HepG2 (cell line): ENCODE results near the gene ANTXRL. TPM values are rescaled to one million over a fixed set of nuclear protein-coding genes. Genes with fewer than 3 reads are reported as not detected.

Source experiments
- ATAC-seq: fragments of 200-7000 bp; cut with Tn5 transposase; 3 replicates; pipeline ENCODE4 v1.9.1; 2020; ENCODE audit warnings: mild to moderate bottlenecking, moderate library complexity
- BruUV-seq: library from RNA; stranded (reverse); fragments of 400-500 nt; replicated peaks from 2 replicates; lab custom pipeline; 2021; lab: Mats Ljungman, UMichigan
- CTCF ChIA-PET: fragments of 300-600 bp; formaldehyde crosslinking; extraction: SDS; loops from one replicate; lab custom pipeline; 2021; ENCODE audit warnings: low total read pairs, inconsistent platforms, low intra/inter-chr PET ratio; lab: Yijun Ruan, JAX
- POLR2A ChIA-PET: fragments of 350-600 bp; sonication (Branson Sonifier 250); formaldehyde crosslinking; loops from one replicate; lab custom pipeline; 2020; ENCODE audit warnings: antibody characterized with exemption, inconsistent platforms; lab: Yijun Ruan, JAX
- DNase-seq: peaks from one replicate; pipeline ENCODE4 v3.0.0-alpha.2; 2015; ENCODE audit warnings: low spot score
- FAIRE-seq: peaks from 3 replicates; lab custom pipeline; 2011; peaks lifted over from hg19 to GRCh38; lab: Jason Lieb, UNC
- H2AFZ ChIP-seq: one replicate; pipeline ENCODE4 v1.6.1; 2011; ENCODE audit warnings: low read length, inconsistent platforms
- H3K27ac ChIP-seq: fragments of 300-600 bp; 3 replicates; pipeline ENCODE4 v1.8.0; 2011; ENCODE audit warnings: mixed run types, mild to moderate bottlenecking, mixed read lengths, low read length, inconsistent platforms; ENCODE audit not compliant: insufficient read depth; ENCODE audit errors: extremely low read length
- H3K27me3 ChIP-seq, 2 experiments: fragments of 200-600 bp in 1 of 2; 2 replicates in 1 of 2; 3 replicates in 1 of 2; pipeline versions ENCODE4 v1.6.0 to v1.8.0; 2011; ENCODE audit warnings: low read length in 2 of 2, mild to moderate bottlenecking in 2 of 2, moderate library complexity in 2 of 2, inconsistent platforms in 1 of 2; ENCODE audit not compliant: insufficient read depth in 2 of 2, control insufficient read depth in 1 of 2
- H3K36me3 ChIP-seq, 2 experiments: fragments of 200-600 bp in 1 of 2; replicated peaks in 1 of 2; 2 replicates in 1 of 2; 3 replicates in 1 of 2; pipeline versions ENCODE4 v1.5.1 to v1.8.0; 2011; ENCODE audit warnings: low read length in 2 of 2, inconsistent platforms in 1 of 2; ENCODE audit not compliant: insufficient read depth in 2 of 2, control insufficient read depth in 1 of 2
- H3K4me1 ChIP-seq: 2 replicates; pipeline ENCODE4 v1.5.1; 2012; ENCODE audit warnings: low read length, inconsistent platforms; ENCODE audit not compliant: insufficient read depth
- H3K4me2 ChIP-seq: 2 replicates; pipeline ENCODE4 v1.6.0; 2011; ENCODE audit warnings: low read depth, low read length, inconsistent platforms
- H3K4me3 ChIP-seq, 3 experiments: fragments of 200-600 bp in 1 of 3; sonication (generic), shearing (Covaris generic) in 1 of 3; replicated peaks in 1 of 3; 2 replicates each; pipeline ENCODE4 v1.5.1; 2011 to 2016; ENCODE audit warnings: low read length in 3 of 3, inconsistent platforms in 2 of 3, low read depth in 2 of 3, mild to moderate bottlenecking in 2 of 3, control low read depth in 1 of 3, mixed read lengths in 1 of 3; ENCODE audit not compliant: insufficient read depth in 1 of 3
- H3K79me2 ChIP-seq: one replicate; pipeline ENCODE4 v1.6.1; 2011; ENCODE audit warnings: low read length, inconsistent platforms; ENCODE audit not compliant: insufficient read depth
- H3K9ac ChIP-seq: 2 replicates; pipeline ENCODE4 v1.6.0; 2011; ENCODE audit warnings: mild to moderate bottlenecking, low read depth, low read length, inconsistent platforms; ENCODE audit not compliant: insufficient read depth
- H3K9me3 ChIP-seq: 2 replicates; pipeline ENCODE4 v1.5.1; 2012; ENCODE audit warnings: mild to moderate bottlenecking, low read length
- H4K20me1 ChIP-seq: 2 replicates; pipeline ENCODE4 v1.6.0; 2011; ENCODE audit warnings: inconsistent platforms, mild to moderate bottlenecking, low read length, moderate library complexity; ENCODE audit not compliant: insufficient read depth
- ATM ChIP-seq: fragments of 450-650 bp; IDR thresholded peaks from 2 replicates; pipeline ENCODE4 v1.7.1; 2017; ENCODE audit warnings: mild to moderate bottlenecking, borderline replicate concordance
- KAT7 ChIP-seq: IDR thresholded peaks from 2 replicates; pipeline ENCODE4 v1.6.1; 2018; ENCODE audit warnings: borderline replicate concordance, missing compliant biosample characterization
- KLF11 ChIP-seq: IDR thresholded peaks from 2 replicates; pipeline ENCODE4 v1.6.1; 2016; ENCODE audit warnings: missing compliant biosample characterization
- MXI1 ChIP-seq: IDR thresholded peaks from 3 replicates; pipeline ENCODE4 v1.6.1; 2012; ENCODE audit warnings: low read depth, low read length, inconsistent platforms, borderline replicate concordance
- SALL1 ChIP-seq: sonication (generic); formaldehyde crosslinking; IDR thresholded peaks from 2 replicates; pipeline ENCODE4 v1.8.0; 2022; ENCODE audit warnings: mild to moderate bottlenecking, missing genetic modification reagents
- ZMAT5 ChIP-seq: sonication (generic); formaldehyde crosslinking; IDR thresholded peaks from 2 replicates; pipeline ENCODE4 v1.5.0; 2020; ENCODE audit warnings: mild to moderate bottlenecking, low read depth, missing genetic modification reagents, borderline replicate concordance
- ZNF350 ChIP-seq: sonication (generic); formaldehyde crosslinking; IDR thresholded peaks from 2 replicates; pipeline ENCODE4 v1.4.0; 2020; ENCODE audit warnings: mild to moderate bottlenecking, low read depth, missing genetic modification reagents, borderline replicate concordance
- ZNF674 ChIP-seq: sonication (generic); formaldehyde crosslinking; IDR thresholded peaks from 2 replicates; pipeline ENCODE4 v1.5.0; 2020; ENCODE audit warnings: low read depth, mild to moderate bottlenecking, missing genetic modification reagents
- ZSCAN29 ChIP-seq: sonication (generic); formaldehyde crosslinking; conservative IDR thresholded peaks from 2 replicates; pipeline ENCODE4 v1.4.0; 2020; ENCODE audit warnings: mild to moderate bottlenecking, missing genetic modification reagents
- WGBS: methylation state at CpG from one replicate; pipeline ENCODE4 v1.1.6; 2017; ENCODE audit warnings: low lambda C conversion rate; 5-methylcytosine and 5-hydroxymethylcytosine counted together
- in situ Hi-C: cut with HindIII; loops from 2 replicates; pipeline ENCODE4 v1.10.0; 2017; ENCODE audit warnings: low pct_unique_long_range_greater_than_20kb; ENCODE audit not compliant: extremely low pct_ligation_motif_present
- intact Hi-C: fragments of 100-400 bp; cut with micrococcal nuclease; formaldehyde crosslinking; loops from one replicate; pipeline ENCODE4 v1.10.0; 2022; ENCODE audit not compliant: unreplicated experiment
- polyA plus RNA-seq, 8 experiments: library from polyadenylated mRNA; depleted of rRNA in 3 of 8; stranded (reverse) in 7 of 8; unstranded in 1 of 8; fragments of >200 nt; fragmentation: Illumina TruSeq in 4 of 8; extraction: Trizol in 4 of 8; gene quantifications; 2 replicates each; pipeline versions ENCODE4 v1.2.1 to v1.2.3, GENCODE V29; 2011 to 2016; ENCODE audit warnings: low read depth in 4 of 8, missing spikeins in 1 of 8, mixed read lengths in 1 of 8; ENCODE audit not compliant: insufficient read depth in 1 of 8
- total RNA-seq, 5 experiments: library from RNA; depleted of rRNA; stranded (reverse); fragments of >200 nt; fragmentation: Illumina TruSeq; extraction: Trizol; gene quantifications; 2 replicates each; pipeline ENCODE4 v1.2.3, GENCODE V29; 2016; ENCODE audit warnings: low read depth in 1 of 5
- TF ChIP-seq, protein P1 (sequence below): sonication (generic); formaldehyde crosslinking; IDR thresholded peaks from 2 replicates; pipeline ENCODE4 v1.8.0; 2022; ENCODE audit warnings: mild to moderate bottlenecking, missing genetic modification reagents

The ANTXRL gene
- total and polyA plus RNA-seq, 2 of the 13 experiments (the other 11 are each of a cell fraction or from before 2014, with no cell fraction given): not detected

GRCh38 chr10:46327685-46328084 is 40.9 kb downstream of the ANTXRL start:
- Histone ChIP-seq H3K4me3 (no peak overlapping the region), H2AFZ (no peak overlapping the region), H3K9me3 (no peaks in the 10 kb centered on the region), H3K36me3 (no peaks in the 10 kb centered on the region), H4K20me1 (no peaks in the 10 kb centered on the region), H3K4me1 (no peaks in the 10 kb centered on the region), H3K27ac (no peak overlapping the region), H3K27me3 (peaks cover 0 to 19% of the 10 kb centered on the region in 2 experiments; a peak in 3 of 5 replicates), H3K79me2 (no peaks in the 10 kb centered on the region), H3K4me2 (no peak overlapping the region), H3K9ac (no peak overlapping the region)
- TF ChIP-seq, protein P1, sequence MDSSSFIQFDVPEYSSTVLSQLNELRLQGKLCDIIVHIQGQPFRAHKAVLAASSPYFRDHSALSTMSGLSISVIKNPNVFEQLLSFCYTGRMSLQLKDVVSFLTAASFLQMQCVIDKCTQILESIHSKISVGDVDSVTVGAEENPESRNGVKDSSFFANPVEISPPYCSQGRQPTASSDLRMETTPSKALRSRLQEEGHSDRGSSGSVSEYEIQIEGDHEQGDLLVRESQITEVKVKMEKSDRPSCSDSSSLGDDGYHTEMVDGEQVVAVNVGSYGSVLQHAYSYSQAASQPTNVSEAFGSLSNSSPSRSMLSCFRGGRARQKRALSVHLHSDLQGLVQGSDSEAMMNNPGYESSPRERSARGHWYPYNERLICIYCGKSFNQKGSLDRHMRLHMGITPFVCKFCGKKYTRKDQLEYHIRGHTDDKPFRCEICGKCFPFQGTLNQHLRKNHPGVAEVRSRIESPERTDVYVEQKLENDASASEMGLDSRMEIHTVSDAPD (CRISPR knock-in tag): no peak
- TF ChIP-seq KAT7 (CRISPR knock-in tag) (no peak), ATM (no peak), ZNF674 (CRISPR knock-in tag) (no peak), ZMAT5 (CRISPR knock-in tag) (no peak), ZSCAN29 (CRISPR knock-in tag) (no peak), ZNF350 (CRISPR knock-in tag) (no peak), SALL1 (CRISPR knock-in tag) (no peak), MXI1 (no peak), KLF11 (CRISPR knock-in tag) (no peak)
- ChIA-PET POLR2A (no interaction called here), CTCF (no interaction called here)
- no peak for ATAC-seq
- BruUV-seq: no TSS peak
- FAIRE-seq: no peak
- DNase-seq: no peak
- WGBS: 0% methylated on average over 1 of the region's 5 CpGs
- in situ Hi-C loops: no loop called here
- intact Hi-C loops: no loop called here
